DND-41 (cell line): Measurements from ENCODE around the gene COG5.

Experiments
- CTCF ChIP-seq: IDR thresholded peaks from 2 replicates; pipeline ENCODE4 v1.5.1; 2012; ENCODE audit warnings: borderline replicate concordance, low read length, moderate library complexity, mild to moderate bottlenecking; ENCODE audit not compliant: poor library complexity, severe bottlenecking; ENCODE audit errors: extremely low read depth
- EZH2 ChIP-seq: IDR thresholded peaks from 3 replicates; pipeline ENCODE4 v1.6.1; 2012; ENCODE audit warnings: borderline replicate concordance, low read depth, mild to moderate bottlenecking, moderate library complexity, low read length, inconsistent platforms; ENCODE audit not compliant: severe bottlenecking

GRCh38 chr7:107396990-107397389 lies 166.7 kb downstream of the COG5 start:
- TF ChIP-seq CTCF (no peak), EZH2 (no peak)
